Right lobe of liver (tissue), 4 donors: ENCODE measurements around the gene GNGT2.

Experiments
- CTCF ChIP-seq, 4 donors: fragments of 200-600 bp in 3 of 4; fragments of 450-650 bp in 1 of 4; IDR thresholded peaks; one replicate each; pipeline versions ENCODE4 v1.5.1 to v1.8.0; 2016 to 2022; ENCODE audit warnings: antibody characterized with exemption in 4 of 4, mild to moderate bottlenecking in 2 of 4
- POLR2A ChIP-seq: fragments of 450-650 bp; IDR thresholded peaks from one replicate; pipeline ENCODE4 v1.6.1; 2017; ENCODE audit warnings: antibody characterized with exemption, mild to moderate bottlenecking
- donor health status: DM: no; HTN: no; CAD: no.
- donor health status: DM: no; HTN: no; CAD: no.
- donor health status: DM: no; HTN: yes; CAD: no.

GRCh38 chr17:49213399-49213798, 3.0 kb upstream of the GNGT2 start:
- TF ChIP-seq POLR2A (no peak), CTCF (IDR thresholded peaks at IDR 0.05) (no peak)
